Mesenchymal stem cell (in vitro differentiated cells and primary cell): ENCODE data around the gene ANKS1A.

ENCODE experiments used
- DNase-seq: peaks from one replicate; pipeline ENCODE4 v3.0.0-alpha.2; 2013
- H2AFZ ChIP-seq: one replicate; pipeline ENCODE4 v1.6.1; 2013; ENCODE audit warnings: low read depth, mild to moderate bottlenecking, control low read depth, inconsistent platforms, low read length, moderate library complexity
- H2AK5ac ChIP-seq: 2 replicates; pipeline ENCODE4 v1.6.1; 2013; ENCODE audit warnings: low read length, moderate library complexity, mild to moderate bottlenecking, inconsistent platforms; ENCODE audit not compliant: severe bottlenecking
- H2BK120ac ChIP-seq: one replicate; pipeline ENCODE4 v1.6.1; 2013; ENCODE audit warnings: low read depth, mild to moderate bottlenecking, inconsistent platforms, low read length, moderate library complexity
- H2BK12ac ChIP-seq, 2 experiments: one replicate each; pipeline ENCODE4 v1.6.1; 2013; ENCODE audit warnings: inconsistent platforms in 2 of 2, low read length in 2 of 2, mild to moderate bottlenecking in 2 of 2, moderate library complexity in 2 of 2, control low read depth in 1 of 2
- H2BK15ac ChIP-seq: one replicate; pipeline ENCODE4 v1.6.1; 2013; ENCODE audit warnings: mild to moderate bottlenecking, low read depth, inconsistent platforms; ENCODE audit not compliant: poor library complexity, severe bottlenecking
- H2BK5ac ChIP-seq: 2 replicates; pipeline ENCODE4 v1.6.1; 2013; ENCODE audit warnings: low read depth, mild to moderate bottlenecking, low read length, control low read depth, inconsistent platforms; ENCODE audit not compliant: poor library complexity, severe bottlenecking
- H3K14ac ChIP-seq, 2 experiments: one replicate each; pipeline ENCODE4 v1.6.1; 2013; ENCODE audit warnings: inconsistent platforms in 2 of 2, low read length in 2 of 2, control low read depth in 1 of 2, mild to moderate bottlenecking in 1 of 2, moderate library complexity in 1 of 2
- H3K18ac ChIP-seq, 2 experiments: one replicate each; pipeline ENCODE4 v1.6.1; 2013; ENCODE audit warnings: inconsistent platforms in 2 of 2, low read length in 2 of 2, control low read depth in 1 of 2, low read depth in 1 of 2, mild to moderate bottlenecking in 1 of 2
- H3K23ac ChIP-seq, 2 experiments: one replicate each; pipeline ENCODE4 v1.6.1; 2013; ENCODE audit warnings: inconsistent platforms in 2 of 2, low read length in 2 of 2, mild to moderate bottlenecking in 2 of 2, moderate library complexity in 2 of 2, control low read depth in 1 of 2
- H3K27ac ChIP-seq: 2 replicates; pipeline ENCODE4 v1.5.1; 2013; ENCODE audit warnings: mild to moderate bottlenecking, moderate library complexity, low read length, control low read depth, inconsistent platforms; ENCODE audit not compliant: poor library complexity, severe bottlenecking
- H3K27me3 ChIP-seq, 2 experiments: 2 replicates each; pipeline versions ENCODE4 v1.6.1 to v1.7.0; 2013; ENCODE audit warnings: low read length in 2 of 2, mild to moderate bottlenecking in 2 of 2, moderate library complexity in 2 of 2, control low read depth in 1 of 2, inconsistent platforms in 1 of 2; ENCODE audit not compliant: control insufficient read depth in 1 of 2, insufficient read depth in 1 of 2
- H3K36me3 ChIP-seq, 2 experiments: 2 replicates each; pipeline versions ENCODE4 v1.6.1 to v1.7.0; 2013; ENCODE audit warnings: low read length in 2 of 2, control low read depth in 1 of 2, inconsistent platforms in 1 of 2, low read depth in 1 of 2, mild to moderate bottlenecking in 1 of 2; ENCODE audit not compliant: insufficient read depth in 2 of 2, control insufficient read depth in 1 of 2
- H3K4ac ChIP-seq, 2 experiments: one replicate each; pipeline ENCODE4 v1.6.1; 2013; ENCODE audit warnings: inconsistent platforms in 2 of 2, low read length in 2 of 2, mild to moderate bottlenecking in 2 of 2, moderate library complexity in 2 of 2, control low read depth in 1 of 2, low read depth in 1 of 2
- H3K4me1 ChIP-seq: 2 replicates; pipeline ENCODE4 v1.6.1; 2013; ENCODE audit warnings: low read depth, low read length, control low read depth; ENCODE audit not compliant: control insufficient read depth, insufficient read depth
- H3K4me2 ChIP-seq: 2 replicates; pipeline ENCODE4 v1.6.1; 2013; ENCODE audit warnings: low read length, mild to moderate bottlenecking, inconsistent platforms; ENCODE audit not compliant: poor library complexity, severe bottlenecking
- H3K4me3 ChIP-seq, 2 experiments: 2 replicates each; pipeline versions ENCODE4 v1.5.1 to v1.7.0; 2013; ENCODE audit warnings: low read length in 2 of 2, mild to moderate bottlenecking in 2 of 2, control low read depth in 1 of 2, low read depth in 1 of 2; ENCODE audit not compliant: insufficient read depth in 1 of 2
- H3K79me1 ChIP-seq: replicated peaks from 2 replicates; pipeline ENCODE4 v1.6.1; 2013; ENCODE audit warnings: mild to moderate bottlenecking, control low read depth, low read length, inconsistent platforms; ENCODE audit not compliant: poor library complexity, severe bottlenecking
- H3K9ac ChIP-seq: 2 replicates; pipeline ENCODE4 v1.7.0; 2013; ENCODE audit warnings: mild to moderate bottlenecking, low read length, moderate library complexity
- H3K9me3 ChIP-seq: 2 replicates; pipeline ENCODE4 v1.7.0; 2013; ENCODE audit warnings: mild to moderate bottlenecking, low read length; ENCODE audit not compliant: control insufficient read depth
- H4K8ac ChIP-seq: one replicate; pipeline ENCODE4 v1.6.1; 2013; ENCODE audit warnings: inconsistent platforms, mild to moderate bottlenecking, low read length, moderate library complexity
- H4K91ac ChIP-seq: one replicate; pipeline ENCODE4 v1.6.1; 2013; ENCODE audit warnings: mild to moderate bottlenecking, low read length, inconsistent platforms
- WGBS: methylation state at CpG from one replicate; pipeline ENCODE4 v1.1.7; 2013; ENCODE audit warnings: mixed read lengths; 5-methylcytosine and 5-hydroxymethylcytosine counted together

ANKS1A gene

GRCh38 chr6:35073766-35074471, 184.9 kb downstream of the ANKS1A start:
- Histone ChIP-seq H3K23ac (no peak overlapping the region), H2BK120ac (no peak overlapping the region), H2AFZ (no peak overlapping the region), H2AK5ac (no peak overlapping the region), H3K79me1 (peaks cover 4% of the 10 kb centered on the region), H3K14ac (no peak overlapping the region), H3K4me1 (peaks cover 2% of the 10 kb centered on the region), H3K4me2 (no peak overlapping the region), H2BK5ac (no peak overlapping the region), H3K4me3 (no peak overlapping the region), H4K8ac (no peak overlapping the region), H3K9me3 (no peaks in the 10 kb centered on the region), H4K91ac (no peak overlapping the region), H3K9ac (no peak overlapping the region), H3K4ac (no peak overlapping the region), H3K36me3 (peaks cover 16 to 50% of the 10 kb centered on the region in 2 experiments), H3K27ac (no peak overlapping the region), H2BK15ac (no peak overlapping the region), H2BK12ac (no peak overlapping the region), H3K27me3 (no peaks in the 10 kb centered on the region), H3K18ac (no peak overlapping the region)
- DNase-seq = no peak
- 96% methylated on average over 20 of the region's 20 CpGs for WGBS

GRCh38 chr6:35076997-35077712, 188.1 kb downstream of the ANKS1A start:
- Histone ChIP-seq H3K4me3 (no peak overlapping the region), H2AFZ (no peak overlapping the region), H2BK15ac (no peak overlapping the region), H2BK5ac (no peak overlapping the region), H3K27ac (no peak overlapping the region), H3K27me3 (no peaks in the 10 kb centered on the region), H3K18ac (no peak overlapping the region), H2BK12ac (no peak overlapping the region), H3K4me1 (peaks cover 17% of the 10 kb centered on the region), H2AK5ac (no peak overlapping the region), H3K23ac (no peak overlapping the region), H3K79me1 (peaks cover 4% of the 10 kb centered on the region), H4K91ac (no peak overlapping the region), H3K14ac (no peak overlapping the region), H3K36me3 (peaks cover 33 to 64% of the 10 kb centered on the region in 2 experiments), H3K9me3 (no peaks in the 10 kb centered on the region), H2BK120ac (no peak overlapping the region), H4K8ac (no peak overlapping the region), H3K9ac (no peak overlapping the region), H3K4me2 (no peak overlapping the region), H3K4ac (no peak overlapping the region)
- 90% methylated on average over 16 of the region's 17 CpGs for WGBS
- DNase-seq = no peak

GRCh38 chr6:35077713-35078105, 188.7 kb downstream of the ANKS1A start:
- H3K4me1 ChIP-seq = peaks cover 23% of the 10 kb centered on the region
- no peak overlapping the region for H3K23ac ChIP-seq
- H3K36me3 ChIP-seq = peaks cover 39 to 62% of the 10 kb centered on the region in 2 experiments
- H3K18ac ChIP-seq = no peak overlapping the region
- no peak overlapping the region for H3K4me3 ChIP-seq
- H3K79me1 ChIP-seq = peaks cover 3% of the 10 kb centered on the region
- H3K14ac ChIP-seq = no peak overlapping the region
- no peak overlapping the region for H4K91ac ChIP-seq
- no peak overlapping the region for H3K27ac ChIP-seq
- H2BK120ac ChIP-seq = no peak overlapping the region
- H2BK15ac ChIP-seq = no peak overlapping the region
- H4K8ac ChIP-seq = no peak overlapping the region
- WGBS = 85% methylated on average over 11 of the region's 11 CpGs
- no peak overlapping the region for H3K4ac ChIP-seq
- H3K27me3 ChIP-seq = no peaks in the 10 kb centered on the region
- no peak overlapping the region for H2BK12ac ChIP-seq
- no peak overlapping the region for H2AFZ ChIP-seq
- H2BK5ac ChIP-seq = no peak overlapping the region
- no peaks in the 10 kb centered on the region for H3K9me3 ChIP-seq
- H2AK5ac ChIP-seq = no peak overlapping the region
- no peak for DNase-seq
- H3K4me2 ChIP-seq = no peak overlapping the region
- no peak overlapping the region for H3K9ac ChIP-seq

GRCh38 chr6:35078226-35078850, 189.3 kb downstream of the ANKS1A start:
- no peak overlapping the region for H4K91ac ChIP-seq
- H3K23ac ChIP-seq = no peak overlapping the region
- peaks cover 26% of the 10 kb centered on the region for H3K4me1 ChIP-seq
- no peak overlapping the region for H2BK120ac ChIP-seq
- no peak overlapping the region for H2AK5ac ChIP-seq
- H3K36me3 ChIP-seq = peaks cover 41 to 62% of the 10 kb centered on the region in 2 experiments
- no peak overlapping the region for H2BK15ac ChIP-seq
- no peaks in the 10 kb centered on the region for H3K9me3 ChIP-seq
- H3K14ac ChIP-seq = no peak overlapping the region
- no peak overlapping the region for H2BK5ac ChIP-seq
- H3K4me2 ChIP-seq = no peak overlapping the region
- H3K18ac ChIP-seq = no peak overlapping the region
- H4K8ac ChIP-seq = no peak overlapping the region
- no peak overlapping the region for H2AFZ ChIP-seq
- no peak overlapping the region for H2BK12ac ChIP-seq
- H3K79me1 ChIP-seq = peaks cover 2% of the 10 kb centered on the region
- H3K4me3 ChIP-seq = no peak overlapping the region
- no peak overlapping the region for H3K9ac ChIP-seq
- no peak overlapping the region for H3K27ac ChIP-seq
- H3K27me3 ChIP-seq = no peaks in the 10 kb centered on the region
- 98% methylated on average over 20 of the region's 20 CpGs for WGBS
- no peak overlapping the region for H3K4ac ChIP-seq
- no peak for DNase-seq
